Stimulated activated CD4-positive, alpha-beta T cell treated with anti-CD3 and anti-CD28 coated beads, TNF-alpha, amount 100 ng/mL, for 24 hours (primary cell): ENCODE data around the gene MRTFA.
A peak's percentile ranks its signal among the peaks of the same experiment; 100 is the strongest.
"Not testable (repeated sequence)": the region's sequence is repeated elsewhere in the genome, so short reads cannot be mapped to it uniquely, and the experiment has no call there.

Experiments
- DNase-seq, 3 experiments: peaks; one replicate each; pipeline ENCODE4 v3.0.0-alpha.2; 2020; ENCODE audit warnings: low read depth in 3 of 3

Gene MRTFA

GRCh38 chr22:40595497-40596234, 40.9 kb downstream of the MRTFA start:
- DNase-seq = no peak

DNA sequence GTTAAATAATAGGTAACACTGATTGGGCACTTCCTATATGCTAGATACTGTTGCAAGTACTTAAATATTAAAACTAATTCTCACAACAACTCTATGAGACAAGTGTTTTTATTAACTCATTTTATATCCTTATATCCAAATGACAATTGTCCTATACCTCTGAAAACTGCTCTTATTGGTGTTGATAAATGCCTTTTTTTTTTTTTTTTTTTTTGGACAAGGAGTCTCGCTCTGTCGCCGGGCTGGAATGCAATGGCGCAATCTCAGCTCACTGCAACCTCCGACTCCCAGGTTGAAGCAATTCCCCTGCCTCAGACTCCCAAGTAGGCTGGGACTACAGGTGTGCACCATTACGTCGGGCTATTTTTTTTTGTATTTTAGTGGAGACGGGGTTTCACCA, 41.6 kb downstream of the MRTFA start:
- DNase-seq = no peak

DNA sequence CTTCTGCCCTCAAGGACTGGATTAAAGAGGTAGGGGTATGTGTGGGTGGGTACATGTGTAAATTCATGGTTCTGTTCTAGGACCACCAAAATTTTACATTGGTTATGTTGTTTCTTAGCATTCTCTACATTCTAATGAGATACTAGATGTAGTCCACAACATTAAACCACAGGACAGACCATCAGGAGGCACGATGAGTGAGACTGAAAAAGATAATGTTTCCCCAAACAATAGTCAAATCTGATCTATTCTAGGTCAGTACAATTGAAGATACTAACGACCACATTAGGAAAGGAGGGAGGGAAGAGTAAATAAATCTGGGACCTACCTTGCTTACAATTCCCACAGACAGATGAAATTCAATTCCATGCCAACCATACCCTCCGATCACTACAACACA, 42.2 kb downstream of the MRTFA start:
- DNase-seq = no peak

GRCh38 chr22:40593460-40594273, 42.9 kb downstream of the MRTFA start:
- no peak for DNase-seq

DNA sequence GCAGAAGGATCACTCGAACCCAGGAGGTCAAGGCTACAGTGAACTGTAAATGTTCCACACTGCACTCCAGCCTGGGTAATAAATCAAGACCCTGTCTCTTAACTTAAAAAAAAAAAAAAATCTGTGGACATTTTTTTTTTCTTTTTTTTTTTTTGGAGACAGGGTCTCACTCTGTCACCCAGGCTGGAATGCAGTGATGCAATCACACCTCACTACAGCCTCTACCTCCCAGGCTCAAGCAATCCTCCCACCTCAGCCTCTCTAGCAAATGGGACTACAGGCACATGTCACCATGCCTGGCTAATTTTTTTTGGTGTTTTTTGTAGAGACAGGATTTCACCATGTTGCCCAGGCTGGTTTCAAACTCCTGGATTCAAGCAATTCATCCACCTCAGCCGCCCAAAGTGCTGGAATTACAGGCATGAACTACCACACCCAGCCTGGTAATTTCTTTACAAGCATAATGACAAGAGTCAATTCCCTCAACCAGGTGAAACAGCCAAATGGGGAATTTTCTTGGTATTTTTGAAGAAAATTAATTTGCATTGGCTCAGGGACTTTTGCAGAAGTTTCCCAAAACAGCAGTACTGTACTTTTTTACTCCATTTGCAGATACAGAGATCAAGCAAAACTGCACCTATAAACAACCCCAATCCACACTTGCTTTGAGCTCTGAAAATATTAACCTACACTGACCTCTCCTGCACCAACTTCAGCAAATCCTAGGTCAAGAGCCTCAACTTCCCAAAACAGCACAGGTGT, 44.0 kb downstream of the MRTFA start:
- DNase-seq = no peak

DNA sequence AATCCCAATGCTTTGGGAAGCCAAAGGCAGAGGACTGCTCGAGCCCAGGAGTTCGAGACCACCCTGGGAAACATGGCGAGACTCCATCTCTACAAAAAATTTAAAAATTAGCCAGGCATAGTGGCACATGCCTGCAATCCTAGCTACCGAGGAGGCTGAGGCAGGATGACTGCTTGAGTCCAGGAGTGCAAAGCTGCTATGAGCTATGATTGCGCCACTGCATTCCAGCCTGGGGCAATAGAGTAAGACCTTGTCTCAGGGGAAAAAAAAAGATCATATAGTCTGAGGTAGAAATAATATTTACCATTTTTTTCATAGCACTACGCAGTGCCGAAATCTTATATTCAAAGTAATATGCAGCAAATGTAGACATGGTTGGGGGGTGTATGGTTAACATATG, 47.8 kb downstream of the MRTFA start:
- no peak for DNase-seq

GRCh38 chr22:40586781-40587180, 49.7 kb downstream of the MRTFA start:
- no peak for DNase-seq

DNA sequence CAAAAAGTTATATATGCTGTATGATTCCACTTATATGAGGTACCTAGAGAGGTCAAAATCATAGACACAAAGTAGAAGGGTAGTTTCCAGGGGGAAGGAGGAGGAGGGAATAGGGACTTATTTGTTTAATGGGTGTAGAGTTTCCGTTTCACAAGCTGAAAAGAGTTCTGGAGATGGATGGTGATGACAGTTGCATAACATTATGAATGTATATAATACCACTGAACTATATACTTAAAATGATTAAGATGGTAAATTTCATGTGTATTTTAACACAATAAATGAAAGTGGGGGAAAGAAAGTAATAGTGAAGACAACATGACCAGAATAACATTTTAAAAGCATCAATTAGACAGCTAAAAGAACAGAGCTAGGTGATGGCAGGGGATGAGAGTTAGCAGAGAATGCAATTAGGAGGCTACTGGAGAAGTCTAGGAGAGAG, 51.2 kb downstream of the MRTFA start:
- DNase-seq = no peak

- not testable (repeated sequence) for DNase-seq
These were observed 51.8 kb downstream of the MRTFA start for GRCh38 chr22:40584766-40585165.

DNA sequence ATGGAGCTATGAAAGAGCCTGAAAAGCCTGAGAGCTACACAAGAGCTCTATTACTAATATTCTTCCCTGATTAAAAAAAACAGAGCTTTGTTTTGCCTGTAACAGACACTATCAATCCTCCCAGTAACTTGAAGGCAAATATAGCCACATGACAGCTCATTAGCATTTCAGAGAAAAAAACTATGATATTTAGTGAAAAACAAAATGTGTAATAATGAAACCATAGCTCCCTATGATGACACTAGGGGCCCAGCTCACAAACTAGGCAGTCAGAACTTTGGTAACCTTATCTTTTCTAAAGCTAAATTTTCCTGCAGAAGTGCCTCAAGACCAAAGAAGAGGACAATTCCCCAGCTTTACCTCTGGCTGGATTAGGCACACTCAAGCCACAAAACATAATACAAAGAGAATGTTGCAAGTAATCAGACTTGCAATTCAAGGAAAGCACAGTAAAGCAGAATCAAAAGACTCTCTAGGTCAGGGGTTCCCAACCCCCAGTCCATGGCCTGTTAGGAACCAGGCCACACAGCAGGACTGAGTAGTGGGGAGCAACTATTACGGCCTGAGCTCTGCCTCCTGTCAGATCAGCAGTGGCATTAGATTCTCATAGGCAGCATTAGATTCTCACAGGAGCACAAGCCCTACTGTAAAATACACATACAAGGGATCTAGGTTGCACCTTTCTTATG, 53.3 kb downstream of the MRTFA start:
- no peak for DNase-seq

GRCh38 chr22:40582063-40582462, 54.5 kb downstream of the MRTFA start:
- no peak for DNase-seq

DNA sequence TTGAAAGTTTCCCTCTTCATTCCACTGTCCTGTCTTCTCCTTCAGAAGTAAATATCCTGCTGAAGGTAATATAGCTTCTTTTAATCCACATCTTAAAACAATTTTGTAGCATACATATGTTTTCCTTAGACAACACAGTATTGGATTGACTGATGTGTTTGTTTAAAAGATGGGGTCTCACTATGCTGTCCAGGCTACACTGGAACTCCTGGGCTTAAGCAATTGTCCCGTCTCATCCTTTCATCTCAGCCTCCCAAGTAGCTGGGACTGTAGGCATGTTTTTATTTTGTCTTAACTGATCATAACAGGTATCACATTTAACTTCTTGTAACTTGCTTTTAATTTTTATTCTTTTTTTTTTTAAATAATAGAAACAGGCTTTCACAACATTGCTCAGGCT, 55.9 kb downstream of the MRTFA start:
- no peak for DNase-seq

GRCh38 chr22:40578171-40578570, 58.3 kb downstream of the MRTFA start:
- DNase-seq = peak in 1 of 3 experiments; percentile 5

DNA sequence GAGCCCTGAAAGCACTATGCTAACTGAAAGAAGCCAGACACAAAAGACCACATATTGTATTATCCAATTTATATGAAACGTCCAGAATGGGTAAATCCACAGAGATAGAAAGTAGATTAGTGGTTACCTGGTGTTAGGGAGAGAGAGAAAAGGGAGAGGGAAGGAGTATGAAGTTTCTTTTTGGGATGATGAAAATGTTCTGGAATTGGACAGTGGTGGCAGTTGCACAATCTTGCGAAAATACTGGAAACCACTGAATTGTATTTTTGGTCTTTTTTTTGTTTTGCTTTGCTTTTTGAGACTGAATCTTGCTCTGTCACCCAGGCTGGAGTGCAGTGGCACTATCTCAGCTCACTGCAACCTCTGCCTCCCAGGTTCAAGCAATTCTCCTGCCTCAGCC, 63.5 kb downstream of the MRTFA start:
- DNase-seq = no peak

- no peak for DNase-seq
These were observed 64.6 kb downstream of the MRTFA start for GRCh38 chr22:40571887-40572286.

GRCh38 chr22:40567626-40568328, 68.7 kb downstream of the MRTFA start:
- no peak for DNase-seq

DNA sequence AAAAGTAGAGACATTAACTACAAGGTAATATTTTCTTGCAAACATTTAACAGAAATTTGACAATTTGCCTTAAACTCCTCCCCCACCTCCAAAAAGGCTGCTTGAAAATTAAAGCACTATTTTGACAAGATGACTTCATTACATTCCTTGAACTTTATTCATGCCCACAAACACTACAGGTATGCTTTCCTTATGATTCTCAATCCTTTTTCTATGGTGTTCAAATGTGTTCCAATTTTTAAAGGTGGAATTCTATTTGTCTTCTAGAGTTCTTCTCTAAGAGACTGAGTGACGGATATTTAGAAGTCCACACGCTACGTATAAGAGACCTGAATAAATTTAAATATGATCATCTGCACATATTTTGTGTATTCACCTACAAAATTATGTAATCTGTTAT, 69.4 kb downstream of the MRTFA start:
- DNase-seq = no peak

- no peak for DNase-seq
These were observed 75.5 kb downstream of the MRTFA start for GRCh38 chr22:40560994-40561515.

GRCh38 chr22:40560551-40560950, 76.0 kb downstream of the MRTFA start:
- no peak for DNase-seq

DNA sequence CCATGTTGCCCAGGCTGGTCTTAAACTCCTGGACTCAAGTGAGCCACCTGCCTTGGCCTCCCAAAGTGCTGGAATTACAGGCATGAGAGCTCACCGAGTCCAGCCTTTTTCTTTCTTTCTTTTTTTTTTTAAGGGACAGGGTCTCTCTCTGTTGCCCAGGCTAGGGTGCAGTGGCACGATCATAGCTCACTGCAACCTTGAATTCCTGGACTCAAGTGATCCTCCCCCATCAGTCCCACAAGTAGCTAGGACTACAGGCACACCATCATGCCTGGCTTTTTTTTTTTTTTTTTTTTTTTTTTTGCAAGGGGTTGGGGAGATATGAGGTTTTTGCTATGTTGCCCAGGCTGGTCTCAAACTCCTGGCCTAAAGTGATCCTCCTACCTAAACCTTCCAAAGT, 78.5 kb downstream of the MRTFA start:
- DNase-seq = no peak

- DNase-seq = no peak
These were observed 79.9 kb downstream of the MRTFA start for GRCh38 chr22:40556641-40557040.
